GM21515 (cell line): ENCODE results near the gene FSIP1.

Source experiments
- ATAC-seq: cut with Tn5 transposase; IDR thresholded peaks from one replicate; pipeline ENCODE4 v1.9.1; 2021; ENCODE audit not compliant: unreplicated experiment

The FSIP1 gene

DNA sequence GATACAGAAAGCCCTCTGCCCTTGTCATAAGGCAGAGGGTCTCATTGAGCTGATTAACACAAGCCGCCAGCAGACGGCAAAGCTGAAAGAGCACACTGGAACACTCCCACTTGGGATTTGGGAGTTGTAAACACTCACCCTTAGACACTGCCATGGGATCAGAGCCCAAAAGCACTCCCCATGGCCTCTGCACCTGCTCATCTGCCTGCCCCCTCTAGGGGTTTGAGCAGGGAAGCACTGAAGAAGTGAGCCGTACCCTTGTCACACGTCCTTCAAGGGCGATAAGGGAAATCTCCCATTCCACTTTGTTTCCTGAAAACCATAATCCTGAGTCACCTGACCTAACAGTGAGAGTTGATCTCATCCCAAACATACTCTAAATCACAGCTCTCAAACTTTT is 14.7 kb downstream of the FSIP1 start:
- ATAC-seq = no peak

DNA sequence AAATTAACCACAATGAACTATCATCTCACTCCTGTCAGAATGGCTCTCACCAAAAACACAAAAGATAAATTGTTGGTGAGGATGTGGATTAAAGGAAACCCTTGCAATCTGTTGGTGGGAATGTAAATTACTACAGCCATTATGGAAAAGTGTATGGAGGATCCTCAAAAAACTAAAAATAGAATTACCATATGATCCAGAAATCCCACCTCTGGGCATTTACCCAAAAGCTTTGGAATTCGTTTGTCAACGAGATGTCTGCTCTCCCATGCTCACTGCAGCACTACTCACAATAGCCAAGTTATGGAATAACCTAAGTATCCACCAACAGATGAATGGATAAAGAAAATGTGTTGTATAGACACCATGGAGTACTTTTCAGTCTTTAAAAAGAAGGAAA is 21.6 kb downstream of the FSIP1 start:
- ATAC-seq = no peak

DNA sequence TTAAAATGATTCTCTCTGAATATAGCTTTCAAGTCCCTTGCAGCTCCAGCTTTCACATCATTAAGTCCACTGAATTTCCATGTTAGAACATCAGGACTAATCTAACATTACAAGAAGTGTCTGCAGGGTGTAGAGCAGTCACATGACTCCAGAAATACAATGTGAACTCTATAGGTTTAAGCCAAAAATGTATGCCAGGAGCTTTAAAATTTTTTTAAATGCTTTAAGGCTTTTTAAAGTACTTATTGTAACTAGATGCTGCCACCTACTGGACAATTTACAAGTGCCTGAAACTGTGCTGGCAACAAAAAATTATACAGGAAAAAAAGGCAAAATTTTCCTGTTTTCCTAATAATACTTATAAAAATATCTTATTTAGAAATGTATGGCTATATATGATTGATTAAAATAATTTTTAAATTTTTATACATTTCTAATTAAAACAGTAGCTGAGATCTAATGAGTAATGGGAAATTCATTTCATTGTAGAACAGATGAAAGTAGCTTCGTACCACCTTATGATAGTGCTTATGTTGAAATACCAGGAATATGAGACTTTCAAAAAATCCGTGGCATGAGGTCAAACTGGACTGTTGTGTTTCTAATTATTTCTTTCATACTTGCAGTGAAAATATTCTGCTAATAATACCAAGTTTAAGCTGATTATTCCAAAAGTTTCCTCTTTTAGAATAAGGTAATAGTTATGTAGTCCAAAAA is 25.7 kb downstream of the FSIP1 start:
- no peak for ATAC-seq

DNA sequence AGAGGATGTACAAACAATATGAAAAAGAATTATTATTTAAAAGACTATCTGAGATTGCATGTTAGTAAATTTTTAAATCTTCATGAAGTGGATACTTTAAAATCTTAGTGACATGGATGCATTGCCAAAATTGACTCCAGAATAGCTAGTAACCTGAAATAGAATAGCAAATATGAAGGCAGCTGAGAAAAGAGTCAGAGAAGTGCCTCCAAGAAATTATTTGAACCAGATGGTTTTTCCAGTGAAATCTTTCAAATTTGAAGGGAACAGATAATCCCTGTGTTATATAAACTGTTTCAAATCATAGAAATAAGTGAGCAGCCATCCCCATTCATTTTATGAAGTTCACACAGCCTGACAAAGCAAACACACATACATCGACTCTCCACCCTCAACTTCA is 29.6 kb downstream of the FSIP1 start:
- ATAC-seq = no peak

DNA sequence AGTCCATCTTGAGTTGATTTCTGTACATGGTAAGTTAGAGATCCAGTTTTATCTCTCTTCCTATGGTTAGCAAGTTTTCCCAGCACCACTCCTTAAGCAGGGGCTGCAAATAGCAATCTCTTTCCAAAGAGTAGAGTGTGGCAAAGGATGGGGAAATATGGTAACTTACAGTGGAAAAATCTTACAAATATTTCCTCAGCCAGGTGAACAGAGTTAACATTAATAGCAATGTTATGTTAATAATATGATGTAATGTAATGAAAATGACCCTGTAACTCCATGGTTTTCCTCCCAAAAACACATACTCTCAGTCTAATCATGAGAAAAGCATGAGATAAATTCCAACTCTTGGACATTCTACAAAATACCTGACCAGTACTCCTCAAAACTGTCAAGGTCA is 30.4 kb downstream of the FSIP1 start:
- no peak for ATAC-seq

DNA sequence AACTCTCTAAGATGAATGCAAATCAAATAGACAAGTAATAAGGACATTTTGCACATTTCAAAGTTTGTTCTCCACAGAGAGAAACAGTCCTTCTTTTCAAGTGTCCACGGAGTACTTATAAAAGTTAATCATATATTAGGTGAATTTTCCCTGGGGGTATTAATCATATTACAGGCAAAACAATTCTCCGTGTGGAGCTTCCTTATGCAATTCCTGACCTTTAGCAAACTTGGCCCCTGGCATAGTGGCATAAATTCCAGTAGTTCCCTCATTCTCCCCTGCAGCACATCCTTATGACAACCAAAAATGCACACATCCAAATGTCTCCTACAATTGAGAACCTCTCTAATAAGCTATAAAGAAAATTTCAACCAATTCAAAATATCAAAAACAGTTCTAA is 34.4 kb downstream of the FSIP1 start:
- ATAC-seq = no peak

DNA sequence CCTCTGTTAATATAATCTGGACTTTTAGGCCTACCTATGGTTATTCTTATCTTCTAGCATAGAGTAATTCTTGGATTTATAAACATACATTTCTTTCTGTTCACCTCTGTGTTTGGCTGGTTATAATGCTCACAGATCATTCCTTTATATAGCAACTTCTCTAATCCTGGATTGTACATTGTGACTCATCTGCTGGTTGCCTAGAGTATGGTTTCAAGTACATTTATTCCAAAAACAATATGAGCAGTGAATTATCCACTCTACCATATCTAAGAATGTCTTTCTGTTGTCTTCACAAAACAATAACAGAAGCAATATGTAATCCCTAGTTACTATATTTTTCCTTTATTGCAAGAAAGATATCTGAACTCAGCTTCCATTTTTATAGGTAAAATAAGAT is 35.3 kb downstream of the FSIP1 start:
- ATAC-seq = no peak

DNA sequence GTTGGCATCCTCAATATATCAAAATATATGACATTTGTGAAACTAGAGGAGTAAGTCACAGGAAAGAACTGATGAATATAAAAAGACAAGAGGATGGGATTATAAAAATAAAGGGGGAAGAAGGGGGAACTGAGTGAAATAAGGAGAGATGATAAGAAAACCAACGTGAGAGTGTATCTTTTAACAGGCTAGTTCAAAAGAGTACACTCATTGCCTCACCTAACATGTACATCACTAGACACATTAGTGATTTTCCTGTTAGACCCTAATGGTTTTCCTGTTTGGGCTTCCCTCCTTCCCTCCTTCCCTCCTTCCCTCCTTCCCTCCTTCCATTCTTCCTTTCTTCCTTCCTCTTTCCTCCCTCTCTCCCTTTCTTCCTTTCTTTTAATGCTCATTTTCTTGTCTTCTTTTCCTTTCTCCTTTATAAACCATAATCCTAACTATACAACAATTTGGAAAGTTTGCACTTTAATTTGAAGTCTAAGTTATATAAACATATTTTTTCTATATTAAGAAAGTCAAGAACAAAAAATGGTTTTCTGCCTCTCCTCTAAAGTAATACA is 35.8 kb downstream of the FSIP1 start:
- ATAC-seq = no peak

DNA sequence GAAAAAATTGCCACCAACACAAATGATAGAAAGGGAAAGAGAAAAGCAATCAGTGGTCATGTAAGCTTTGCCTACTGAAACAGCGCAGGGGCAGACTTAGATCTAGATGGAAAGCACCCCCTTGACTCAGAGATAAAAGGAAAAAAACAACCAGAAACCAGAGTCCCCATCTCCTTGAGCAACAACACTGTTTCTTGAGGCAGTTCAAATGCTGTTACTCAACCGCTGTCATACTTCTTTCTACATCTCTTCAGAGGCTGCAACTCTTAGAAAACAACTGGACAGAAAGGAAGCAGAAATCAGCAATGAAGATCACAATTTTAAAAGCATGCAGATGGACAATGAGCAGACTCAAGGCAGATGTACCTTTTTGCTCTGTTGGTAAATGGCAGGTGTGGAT is 36.5 kb downstream of the FSIP1 start:
- ATAC-seq = no peak

DNA sequence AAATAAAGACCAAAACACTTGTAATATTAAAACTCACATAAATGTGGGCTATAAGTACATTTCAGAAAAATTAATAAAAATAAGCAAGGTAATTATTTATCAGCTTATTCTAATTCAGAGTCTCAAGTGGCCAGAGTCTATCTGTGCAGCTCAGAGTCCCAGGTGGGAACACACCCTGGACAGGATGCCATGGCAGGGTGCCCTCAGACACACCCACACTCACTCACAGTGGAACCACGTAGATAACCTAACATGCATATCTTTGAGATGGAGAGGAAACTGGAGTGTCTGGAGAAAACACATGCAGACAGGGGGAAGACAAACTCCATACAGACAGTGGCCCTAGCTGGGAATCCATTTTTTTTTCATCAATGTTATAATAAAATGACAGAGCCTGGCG is 37.2 kb downstream of the FSIP1 start:
- ATAC-seq = no peak

DNA sequence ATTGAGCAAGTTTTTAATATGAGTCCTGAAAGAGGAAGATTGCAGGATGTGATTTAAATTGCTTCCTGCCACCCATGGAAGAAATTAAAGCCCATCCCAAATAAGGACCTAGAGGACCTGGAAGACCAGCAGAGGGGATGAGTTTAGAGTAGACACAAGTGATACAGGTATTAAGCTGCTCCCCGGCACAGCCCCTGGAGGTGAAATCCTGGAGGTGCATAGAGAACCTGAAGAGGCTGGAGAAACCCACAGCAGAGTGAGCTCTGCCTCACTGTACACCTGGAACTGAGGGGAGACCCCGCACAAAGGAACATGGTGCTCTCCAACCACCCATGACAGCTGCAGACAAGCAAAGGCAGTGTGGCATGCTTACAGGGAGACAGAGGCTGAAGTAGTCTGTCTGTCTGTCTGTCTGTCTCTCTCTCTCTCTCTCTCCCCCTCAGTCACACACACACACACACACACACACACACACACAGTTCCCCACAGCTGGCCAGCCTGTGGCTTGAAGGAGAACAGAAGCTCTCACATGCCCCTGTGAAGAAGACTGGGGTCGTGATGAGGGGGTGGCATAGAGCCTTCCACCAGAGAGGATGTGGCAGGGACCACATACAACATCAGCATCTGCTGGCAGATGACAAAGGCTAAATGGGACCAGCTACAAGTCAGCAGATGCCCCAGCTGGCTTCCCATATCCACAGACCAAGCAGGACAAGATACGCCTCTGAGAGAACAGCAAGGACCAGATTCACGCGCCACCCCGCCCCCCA is 38.1 kb downstream of the FSIP1 start:
- ATAC-seq = no peak

DNA sequence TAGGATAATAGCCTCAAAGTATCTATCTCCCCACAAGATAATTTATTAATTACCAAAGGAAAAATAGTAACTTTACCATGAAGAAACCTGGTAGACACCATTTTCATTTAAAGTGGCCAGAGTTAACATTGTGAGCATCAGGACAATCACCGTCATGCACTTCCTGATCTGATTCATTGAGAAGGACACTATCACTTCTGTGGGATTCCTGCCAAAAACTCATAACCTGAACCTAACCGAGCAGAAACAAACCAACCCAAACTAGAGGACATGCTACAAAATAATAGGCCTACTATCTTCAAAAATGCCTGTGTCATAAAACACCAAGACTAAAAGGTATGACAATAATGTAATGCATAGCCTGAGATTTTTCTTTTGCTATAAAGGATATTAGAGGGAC is 39.0 kb downstream of the FSIP1 start:
- ATAC-seq = no peak

DNA sequence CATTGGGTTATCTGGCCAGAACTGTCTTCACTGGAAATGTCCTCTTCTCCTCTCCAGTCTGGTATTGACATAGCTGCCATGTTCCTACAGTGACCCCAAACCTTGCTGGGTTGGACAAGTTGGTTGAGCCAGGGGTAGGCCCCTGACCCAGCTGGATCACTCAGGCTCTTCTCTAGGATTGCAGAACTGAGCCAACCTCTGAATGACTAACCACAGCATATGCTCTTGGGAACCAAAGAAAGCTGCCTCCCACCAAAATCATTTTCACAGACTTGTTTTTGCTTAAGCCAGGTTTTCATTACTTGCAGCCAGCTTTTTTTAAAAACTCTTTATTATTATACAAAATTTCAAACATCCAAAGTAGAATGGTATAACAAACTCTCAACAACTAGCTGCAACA is 41.4 kb downstream of the FSIP1 start:
- no peak for ATAC-seq

DNA sequence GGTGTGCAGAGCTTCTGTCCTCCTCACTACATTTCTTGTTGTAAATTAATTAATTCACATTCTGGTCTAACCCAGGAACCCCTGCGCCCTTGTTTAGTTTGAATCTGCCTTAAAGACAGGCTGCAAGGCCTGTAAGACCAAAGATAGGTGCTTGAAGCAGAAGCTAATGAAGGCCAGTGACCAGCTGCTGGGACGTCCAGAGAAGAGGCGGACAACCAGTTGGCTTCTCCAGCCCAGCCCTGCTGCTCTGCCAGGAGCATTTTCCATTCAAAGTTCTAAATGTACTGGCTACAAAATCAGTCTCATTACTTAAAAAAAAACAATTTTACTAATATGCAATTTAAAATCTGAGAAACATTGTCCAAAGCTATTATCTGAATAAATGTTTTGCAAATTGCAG is 43.6 kb downstream of the FSIP1 start:
- no peak for ATAC-seq

DNA sequence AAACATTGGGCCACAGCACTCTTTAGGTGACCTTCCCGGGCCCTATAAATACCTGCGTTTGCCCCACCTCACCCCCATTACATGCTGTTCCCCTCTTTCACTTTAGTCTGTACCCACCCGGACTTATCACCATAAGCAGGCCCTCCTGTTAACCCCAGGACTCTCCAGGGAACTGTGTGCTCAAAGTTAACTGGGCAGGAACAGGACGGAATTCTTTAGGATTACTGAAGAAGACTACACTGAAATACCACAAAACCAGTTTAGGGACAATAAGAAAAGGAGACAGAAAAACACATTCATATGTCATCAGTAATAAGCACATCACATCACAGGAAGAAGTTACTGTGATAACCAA is 45.5 kb downstream of the FSIP1 start:
- no peak for ATAC-seq

DNA sequence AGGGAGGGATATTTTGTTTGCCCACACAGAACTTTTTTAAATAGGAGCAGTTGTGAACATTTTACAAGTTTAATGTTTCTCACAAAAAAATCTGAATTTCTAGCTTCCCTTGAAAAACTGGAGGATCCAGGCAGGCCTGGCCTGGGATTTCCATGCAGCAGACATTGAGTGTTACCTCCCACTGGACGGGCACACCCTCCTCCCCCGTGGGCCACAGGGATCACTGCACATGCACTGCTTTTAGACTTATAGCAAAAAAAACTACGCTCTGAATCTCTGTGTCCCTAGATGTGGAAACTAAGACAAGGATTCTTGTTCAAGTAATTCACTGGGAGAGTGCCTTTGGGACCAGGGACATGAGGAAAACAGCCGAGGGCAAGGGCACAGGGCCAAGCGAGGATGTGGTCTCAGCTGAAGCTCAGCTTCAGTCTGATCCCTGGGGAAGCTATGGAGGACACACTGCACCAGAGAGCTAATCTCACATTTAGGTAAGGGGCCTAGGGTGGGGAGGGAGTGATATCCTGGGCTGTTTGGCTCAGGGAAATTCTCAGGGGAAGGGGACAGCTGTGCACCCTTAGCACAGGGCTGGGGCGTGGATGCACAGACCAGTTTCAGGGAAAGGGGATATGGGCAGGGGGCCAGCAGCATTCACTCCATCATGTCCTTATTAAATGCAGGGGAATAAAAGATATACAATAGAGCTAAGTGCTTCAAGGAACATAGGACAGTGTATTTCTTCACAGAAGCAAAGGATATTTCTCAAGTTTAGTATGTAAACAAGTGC is 46.0 kb downstream of the FSIP1 start:
- no peak for ATAC-seq

DNA sequence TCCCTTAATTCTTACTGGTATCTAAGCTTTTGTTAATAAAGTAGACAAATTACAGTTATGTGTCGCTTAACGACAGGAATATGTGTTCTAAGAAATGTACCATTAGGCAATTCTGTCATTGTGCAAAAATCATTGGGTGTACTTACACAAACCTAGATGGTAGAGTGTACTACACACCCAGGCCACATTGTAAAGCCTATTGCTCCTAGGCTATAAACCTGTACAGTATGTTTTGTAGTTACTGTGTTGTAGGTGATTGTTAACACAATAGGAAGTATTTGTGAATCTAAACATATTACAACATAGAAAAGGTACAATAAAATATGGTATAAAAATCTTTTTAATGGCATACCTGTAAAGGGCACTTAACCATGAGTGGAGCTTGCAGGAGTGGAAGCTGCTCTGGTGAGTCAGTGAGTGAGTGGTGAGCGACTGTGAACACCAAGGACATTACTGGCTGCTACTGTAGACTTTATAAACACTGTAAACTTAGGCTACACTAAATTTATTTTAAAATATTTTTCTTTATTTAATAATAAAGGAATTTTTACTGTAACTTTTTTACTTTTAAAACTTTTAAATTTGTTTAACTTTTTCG is 47.4 kb downstream of the FSIP1 start:
- no peak for ATAC-seq

DNA sequence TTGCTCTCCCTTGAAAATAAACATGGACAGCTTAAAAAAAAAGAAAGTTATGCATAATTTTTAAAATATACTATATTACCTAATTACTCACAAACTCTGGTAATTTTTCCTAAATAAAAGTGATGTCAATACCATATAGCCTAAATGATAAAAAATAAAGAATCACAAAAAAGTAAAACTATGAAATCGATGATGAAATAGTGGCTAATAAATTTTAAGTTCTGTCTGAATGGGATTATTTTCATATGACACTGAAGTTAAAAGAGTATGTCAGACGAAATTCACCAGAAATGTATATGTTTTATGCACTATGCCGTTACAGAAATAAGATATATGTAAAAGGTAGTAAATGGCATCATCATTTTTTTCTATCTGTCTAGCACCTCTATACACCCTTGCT is 51.4 kb downstream of the FSIP1 start:
- no peak for ATAC-seq

DNA sequence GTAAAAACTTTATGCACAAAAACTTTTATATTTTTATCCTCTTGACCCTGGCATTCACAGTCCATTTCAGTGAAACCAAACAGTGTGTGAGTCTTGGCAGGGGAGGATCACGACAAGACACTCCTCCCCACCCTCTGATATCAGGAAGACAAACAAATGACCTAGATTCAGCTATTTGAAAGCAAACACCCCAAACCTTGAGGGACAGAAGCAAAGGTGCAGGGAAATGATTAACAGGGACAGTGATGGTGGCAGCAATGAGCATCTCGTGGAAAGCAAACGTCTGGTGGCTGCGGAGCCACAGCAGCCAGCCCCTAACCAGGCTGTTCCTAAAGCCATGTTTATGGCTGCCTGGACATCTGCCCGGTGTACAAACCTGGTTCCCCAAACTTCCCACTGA is 52.1 kb downstream of the FSIP1 start:
- no peak for ATAC-seq

DNA sequence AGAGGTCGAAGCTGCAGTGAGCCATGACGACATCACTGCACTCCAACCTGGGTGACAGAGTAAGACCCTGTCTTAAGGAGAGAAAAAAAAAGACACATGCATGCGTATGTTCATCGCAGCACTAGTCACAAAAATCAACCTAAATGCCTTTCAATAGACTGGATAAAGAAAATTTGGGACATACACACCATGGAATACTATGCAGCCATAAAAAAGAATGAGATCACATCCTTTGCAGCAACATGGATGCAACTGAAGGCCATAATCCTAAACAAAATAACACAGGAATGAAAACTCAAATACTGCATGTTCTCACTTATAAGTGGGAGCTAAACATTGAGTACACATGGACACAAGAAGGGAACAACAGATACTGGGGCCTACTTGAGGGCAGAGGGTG is 53.1 kb downstream of the FSIP1 start:
- ATAC-seq = no peak

DNA sequence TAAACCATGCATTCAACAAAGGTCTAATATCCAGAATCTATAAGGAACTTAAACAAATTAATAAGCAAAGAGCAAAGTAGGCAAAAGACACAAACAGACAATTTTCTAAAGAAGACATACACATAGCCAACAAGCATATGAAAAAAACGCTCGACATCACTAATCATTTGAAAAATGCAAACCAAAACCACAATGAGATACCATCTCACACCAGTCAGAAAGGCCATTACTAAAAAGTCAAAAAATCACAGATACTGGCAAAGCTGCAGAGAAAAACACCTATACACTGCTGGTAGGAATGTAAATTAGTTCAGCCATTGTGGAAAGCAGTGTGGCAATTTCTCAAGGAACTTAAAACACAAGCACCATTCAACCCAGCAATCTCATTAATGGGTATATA is 53.8 kb downstream of the FSIP1 start:
- ATAC-seq = no peak
